ENCODE measurements around the gene TMEM237. TPM values are rescaled to one million over a fixed set of nuclear protein-coding genes. Genes with fewer than 3 reads are reported as not detected.

The TMEM237 gene
- total RNA-seq, 2 donors from 2014 or later: 17.6 to 19.3 TPM

- Mint-ChIP-seq H3K4me1 (ENCODE audit: low read depth) (peaks cover 6% of the 10 kb centered on the region), H3K27ac (no peak overlapping the region), H3K4me3 (no peak overlapping the region), H3K9me3 (no peaks in the 10 kb centered on the region), H3K36me3 (ENCODE audit: insufficient read depth in 2 of 2) (no peaks in the 10 kb centered on the region), H3K27me3 (ENCODE audit: low read depth) (no peaks in the 10 kb centered on the region)
- no peak for ATAC-seq (replicated peaks in 1 of 2)
- no peak for DNase-seq
Measured at GRCh38 chr2:201574766-201575165, 68.5 kb downstream of the TMEM237 start.

GRCh38 chr2:201572846-201573508 is 70.3 kb downstream of the TMEM237 start:
- Mint-ChIP-seq H3K4me3 (no peak overlapping the region), H3K36me3 (ENCODE audit: insufficient read depth in 2 of 2) (no peaks in the 10 kb centered on the region), H3K4me1 (ENCODE audit: low read depth) (peaks cover 6% of the 10 kb centered on the region), H3K27me3 (ENCODE audit: low read depth) (no peaks in the 10 kb centered on the region), H3K27ac (no peak overlapping the region), H3K9me3 (no peaks in the 10 kb centered on the region)
- DNase-seq: no peak
- ATAC-seq (replicated peaks in 1 of 2): no peak

Other genes starting within 250 kb of the TMEM237 start
- 10 to 100 TPM; 20.8 to 22.1 TPM for gene TRAK2, start 192.0 kb downstream of the TMEM237 start, total RNA-seq
- gene STRADB, start 191.8 kb downstream of the TMEM237 start, total RNA-seq: 10 to 100 TPM; 26.7 to 30.4 TPM
- not detected for gene MPP4, start 55.1 kb upstream of the TMEM237 start, total RNA-seq
- gene ALS2, start 137.4 kb upstream of the TMEM237 start, total RNA-seq: 10 to 100 TPM; 14.3 to 15.8 TPM
- not detected for gene CDK15, start 163.0 kb upstream of the TMEM237 start, total RNA-seq

Measured in activated T-cell treated with anti-CD3 and anti-CD28 coated beads, Interleukin-2, amount 50 U/mL, for 72 hours (primary cell).